VCaP (cell line): ENCODE measurements around the gene CCDC188.

Experiments used
- H3K27ac ChIP-seq: fragments of 450-650 bp; 2 replicates; pipeline ENCODE4 v1.5.1; 2017
- TF ChIP-seq, protein P1 (sequence below): fragments of 450-650 bp; conservative IDR thresholded peaks from 2 replicates; pipeline ENCODE4 v1.5.1; 2017; ENCODE audit warnings: mild to moderate bottlenecking, moderate library complexity

Gene CCDC188

DNA sequence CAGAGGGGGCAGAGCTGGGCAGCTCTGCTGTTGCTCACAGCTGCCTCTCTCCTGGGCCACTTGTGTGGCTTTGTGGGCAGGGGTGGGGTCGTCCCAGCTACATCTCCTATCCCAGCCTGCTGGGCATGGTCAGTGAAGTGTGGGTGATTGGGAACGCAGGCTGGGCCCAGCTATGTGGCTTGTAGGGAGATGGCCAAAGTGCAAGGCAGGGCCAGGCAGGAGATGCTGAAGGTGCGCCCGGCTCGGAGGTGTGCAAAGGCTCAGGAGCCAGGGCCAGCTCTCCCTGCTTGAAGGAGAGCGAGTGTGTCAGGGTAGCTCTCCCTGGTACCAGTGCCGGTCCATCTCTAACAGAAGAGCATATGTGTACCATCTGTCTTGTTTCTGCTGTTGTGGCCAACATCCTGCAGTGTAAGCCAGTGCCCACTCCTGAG lies 43.4 kb downstream of the CCDC188 start:
- TF ChIP-seq, protein P1, sequence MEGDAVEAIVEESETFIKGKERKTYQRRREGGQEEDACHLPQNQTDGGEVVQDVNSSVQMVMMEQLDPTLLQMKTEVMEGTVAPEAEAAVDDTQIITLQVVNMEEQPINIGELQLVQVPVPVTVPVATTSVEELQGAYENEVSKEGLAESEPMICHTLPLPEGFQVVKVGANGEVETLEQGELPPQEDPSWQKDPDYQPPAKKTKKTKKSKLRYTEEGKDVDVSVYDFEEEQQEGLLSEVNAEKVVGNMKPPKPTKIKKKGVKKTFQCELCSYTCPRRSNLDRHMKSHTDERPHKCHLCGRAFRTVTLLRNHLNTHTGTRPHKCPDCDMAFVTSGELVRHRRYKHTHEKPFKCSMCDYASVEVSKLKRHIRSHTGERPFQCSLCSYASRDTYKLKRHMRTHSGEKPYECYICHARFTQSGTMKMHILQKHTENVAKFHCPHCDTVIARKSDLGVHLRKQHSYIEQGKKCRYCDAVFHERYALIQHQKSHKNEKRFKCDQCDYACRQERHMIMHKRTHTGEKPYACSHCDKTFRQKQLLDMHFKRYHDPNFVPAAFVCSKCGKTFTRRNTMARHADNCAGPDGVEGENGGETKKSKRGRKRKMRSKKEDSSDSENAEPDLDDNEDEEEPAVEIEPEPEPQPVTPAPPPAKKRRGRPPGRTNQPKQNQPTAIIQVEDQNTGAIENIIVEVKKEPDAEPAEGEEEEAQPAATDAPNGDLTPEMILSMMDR: no peak
- no peak overlapping the region for H3K27ac ChIP-seq

DNA sequence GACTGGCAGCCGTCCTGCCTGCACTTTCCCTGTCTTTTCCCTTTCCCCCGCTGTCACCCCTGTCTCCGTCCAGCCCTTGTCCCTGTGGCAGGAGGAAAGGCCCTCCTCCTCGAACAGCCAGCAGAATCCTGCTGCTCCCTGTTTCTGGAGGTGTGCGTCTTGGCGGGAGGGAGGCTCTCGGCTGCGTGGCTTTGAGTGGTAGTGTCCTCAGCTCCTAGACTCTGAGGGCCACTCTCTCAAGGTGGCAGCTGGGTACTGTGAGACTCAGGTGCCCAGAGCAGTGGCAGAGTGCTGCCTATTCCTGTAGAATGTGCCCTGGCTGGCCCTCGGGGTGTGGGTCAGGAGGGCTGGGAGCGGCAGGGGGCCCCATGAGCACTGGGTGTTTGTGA lies 44.0 kb downstream of the CCDC188 start:
- H3K27ac ChIP-seq: no peak overlapping the region
- TF ChIP-seq, protein P1: no peak

DNA sequence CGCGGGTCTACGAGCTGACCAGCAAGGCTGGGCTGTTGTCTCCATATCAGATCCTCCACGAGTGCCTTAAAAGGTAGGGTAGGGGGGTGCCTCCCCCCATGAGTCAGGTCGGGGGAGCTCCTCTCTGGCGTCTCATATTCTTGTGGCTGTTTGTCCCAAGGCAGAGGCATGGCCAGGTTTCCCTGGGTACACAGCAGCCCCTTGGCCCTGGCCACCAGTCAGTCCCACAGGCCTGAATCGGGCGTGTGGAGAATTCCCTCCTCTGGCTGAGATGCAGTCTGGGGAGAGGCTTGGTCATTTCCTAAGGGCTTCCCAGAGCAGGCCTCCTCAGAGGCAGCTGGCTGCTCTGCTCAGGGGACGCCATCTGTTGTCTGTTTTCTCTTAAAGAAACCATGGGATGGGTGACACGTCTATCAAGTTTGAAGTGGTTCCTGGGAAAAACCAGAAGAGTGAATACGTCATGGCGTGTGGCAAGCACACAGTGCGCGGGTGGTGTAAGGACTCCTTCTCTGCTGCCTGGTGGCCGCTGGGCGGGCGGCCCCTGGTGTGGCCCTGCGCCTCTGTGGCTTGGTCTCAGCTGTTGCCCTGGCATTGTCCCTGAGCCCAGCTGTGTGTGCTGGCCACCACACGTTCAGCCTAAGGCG lies 44.5 kb downstream of the CCDC188 start:
- TF ChIP-seq, protein P1: no peak
- no peak overlapping the region for H3K27ac ChIP-seq

DNA sequence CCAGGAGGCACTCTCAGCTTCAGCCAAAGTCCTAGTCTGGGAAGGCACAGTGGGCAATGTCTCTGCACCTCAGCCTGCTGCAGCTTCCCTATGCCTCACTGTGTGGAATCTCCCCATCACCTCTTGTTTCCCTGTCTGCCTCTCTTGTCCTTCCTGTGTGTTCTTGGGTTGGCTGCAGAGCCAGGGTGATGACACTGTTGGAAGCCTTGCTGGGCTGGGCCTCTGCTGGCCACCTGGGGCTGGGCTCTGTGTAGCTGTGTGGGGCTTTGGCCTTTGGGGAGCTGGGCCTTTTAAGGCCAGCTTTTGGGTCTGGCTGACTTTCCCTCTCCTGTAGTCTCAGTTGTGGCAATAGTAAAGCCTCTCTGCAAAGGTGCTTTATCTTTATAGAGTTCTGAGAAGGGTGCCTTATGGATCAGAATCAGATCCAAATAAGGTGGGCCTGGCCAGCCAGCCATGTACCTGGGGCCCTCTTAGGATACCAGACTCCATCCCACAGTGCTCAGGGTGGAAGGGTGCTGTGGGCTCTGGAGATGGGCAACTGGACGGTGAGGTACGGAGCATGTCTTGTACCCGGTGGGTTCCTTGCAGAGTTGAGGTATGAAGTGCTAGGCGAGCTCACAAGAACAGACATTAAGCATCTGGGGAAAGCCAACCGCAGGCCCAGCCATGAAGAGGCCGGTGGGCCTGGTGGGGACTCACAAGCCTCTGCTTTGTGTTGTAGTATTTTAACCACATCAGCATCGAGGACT lies 45.2 kb downstream of the CCDC188 start:
- no peak overlapping the region for H3K27ac ChIP-seq
- TF ChIP-seq, protein P1: no peak

DNA sequence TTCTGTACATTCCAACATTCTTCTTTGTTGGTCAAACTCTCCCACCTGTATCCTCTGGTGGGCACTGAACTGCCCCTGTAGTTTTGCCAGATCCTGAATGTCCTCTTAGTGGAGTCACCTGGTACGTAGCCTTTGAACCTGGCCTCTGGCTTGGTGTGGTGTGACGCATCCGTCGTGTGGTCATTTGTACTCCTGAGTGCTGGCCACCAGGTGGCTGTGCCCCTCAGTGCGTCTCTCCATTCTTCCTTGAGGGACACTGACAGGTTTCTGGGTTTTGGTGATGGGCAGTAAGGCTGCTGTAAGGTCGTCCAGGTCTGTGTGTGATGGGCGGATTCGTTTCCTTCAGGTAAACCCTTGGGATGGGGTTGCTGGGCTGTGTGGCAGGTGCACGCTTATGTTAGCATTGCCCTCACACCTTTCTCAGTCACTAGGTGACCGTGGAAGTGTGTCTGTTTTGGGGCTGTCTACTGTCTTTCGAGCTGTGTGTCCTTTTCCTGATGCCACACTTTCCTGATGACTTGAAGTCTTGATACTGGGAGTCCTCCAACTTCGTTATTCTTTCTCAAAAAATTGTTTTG lies 48.6 kb downstream of the CCDC188 start:
- H3K27ac ChIP-seq: no peak overlapping the region
- TF ChIP-seq, protein P1: peak; percentile 28

DNA sequence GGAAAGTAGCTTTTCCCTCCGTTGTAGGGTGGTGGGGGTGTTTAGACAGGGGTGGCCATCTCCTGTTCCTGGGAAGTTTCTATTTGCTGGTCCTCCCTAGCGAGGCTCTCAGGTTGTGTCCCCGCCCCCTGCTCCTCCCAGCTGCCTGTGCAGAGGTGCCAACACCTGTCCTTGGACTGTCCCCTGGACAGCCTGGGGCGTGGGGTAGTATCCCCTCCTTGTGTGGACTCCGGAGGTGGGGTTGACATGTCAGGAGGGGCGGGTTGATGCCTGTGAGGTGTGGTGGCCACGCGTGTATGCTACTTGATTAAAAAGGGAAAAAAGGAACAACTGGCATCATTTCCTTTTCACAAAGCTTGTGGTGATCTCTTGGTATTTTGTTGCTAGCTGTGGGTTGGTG lies 49.2 kb downstream of the CCDC188 start:
- TF ChIP-seq, protein P1: no peak
- H3K27ac ChIP-seq: no peak overlapping the region

DNA sequence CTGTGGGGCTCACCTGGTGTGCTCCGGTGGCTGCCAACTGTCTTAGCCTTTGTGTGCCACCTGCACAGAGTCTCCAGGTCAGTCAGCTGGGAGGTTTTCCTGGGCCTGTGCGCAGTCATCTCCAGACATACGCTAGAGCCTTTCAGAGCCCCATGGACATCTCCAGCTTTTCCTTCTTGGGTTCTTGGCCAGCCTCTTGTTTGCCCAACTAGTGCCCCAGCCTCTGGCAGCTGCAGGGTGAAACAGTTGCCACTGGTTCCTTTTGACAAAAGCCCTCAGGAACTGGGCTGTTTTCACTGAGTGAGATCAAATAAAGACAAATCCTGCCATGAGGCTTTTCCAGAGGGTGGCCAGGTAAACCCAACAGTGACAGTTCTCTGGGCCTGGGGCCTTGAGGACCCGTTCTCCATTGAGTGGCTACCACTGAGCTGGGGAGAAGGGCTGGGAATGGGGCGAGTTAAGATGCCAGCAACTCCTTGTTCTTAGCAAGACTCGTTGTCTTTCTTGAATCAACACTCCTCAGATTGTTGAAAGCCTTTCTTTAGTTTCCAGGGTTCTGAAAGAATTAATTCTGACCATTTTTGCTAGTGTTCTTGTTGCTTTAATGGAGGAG lies 51.6 kb downstream of the CCDC188 start:
- no peak overlapping the region for H3K27ac ChIP-seq
- TF ChIP-seq, protein P1: no peak
